Right atrium auricular region (tissue), 2 donors: Measurements from ENCODE around the gene TOR4A. TPM values are rescaled to one million over a fixed set of nuclear protein-coding genes. Genes with fewer than 3 reads are reported as not detected.

ENCODE experiments used
- DNase-seq: peaks from one replicate; pipeline ENCODE4 v3.0.0-alpha.2; 2019; ENCODE audit warnings: low spot score
- H3K27ac ChIP-seq, 2 donors: fragments of 200-600 bp; sonication (generic); 1 replicate in 1 of 2; 2 replicates in 1 of 2; pipeline ENCODE4 v1.5.1; 2016 to 2019
- H3K27me3 ChIP-seq, 2 donors: fragments of 200-600 bp; sonication (generic); one replicate each; pipeline versions ENCODE4 v1.5.1 to v1.6.0; 2017 to 2019
- H3K36me3 ChIP-seq: fragments of 200-600 bp; sonication (generic); one replicate; pipeline ENCODE4 v1.5.1; 2016
- H3K4me1 ChIP-seq, 2 donors: fragments of 200-600 bp; sonication (generic); one replicate each; pipeline versions ENCODE4 v1.5.1 to v1.6.0; 2017 to 2019
- H3K4me3 ChIP-seq, 2 donors: fragments of 200-600 bp; sonication (generic); 1 replicate in 1 of 2; 2 replicates in 1 of 2; pipeline ENCODE4 v1.5.1; 2017 to 2019; ENCODE audit warnings: mild to moderate bottlenecking in 1 of 2, moderate library complexity in 1 of 2
- H3K9me3 ChIP-seq, 2 donors: fragments of 200-600 bp; sonication (generic); one replicate each; pipeline ENCODE4 v1.5.1; 2019
- CTCF ChIP-seq, 2 donors: fragments of 200-600 bp; sonication (generic); IDR thresholded peaks; one replicate each; pipeline ENCODE4 v1.5.1; 2019; ENCODE audit warnings: antibody characterized with exemption in 2 of 2
- total RNA-seq, 2 donors: library from RNA; depleted of rRNA; stranded (reverse); fragments of >200 nt; gene quantifications; one replicate each; pipeline ENCODE4 v1.1.0, GENCODE V29; 2016

Gene TOR4A
- total RNA-seq, 2 donors from 2014 or later, result 9.4 to 16.8 TPM

GRCh38 chr9:137234055-137234697 lies 43.4 kb upstream of the TOR4A start:
- H3K4me3 ChIP-seq, result no peak overlapping the region
- H3K36me3 ChIP-seq, result no peaks in the 10 kb centered on the region
- peaks cover 3 to 4% of the 10 kb centered on the region in 2 donors for H3K27me3 ChIP-seq
- no peak overlapping the region for H3K27ac ChIP-seq
- TF ChIP-seq CTCF (IDR thresholded peaks at IDR 0.05), result no peak
- DNase-seq, result no peak
- peaks cover 0 to 38% of the 10 kb centered on the region in 2 donors for H3K4me1 ChIP-seq
- no peaks in the 10 kb centered on the region for H3K9me3 ChIP-seq

GRCh38 chr9:137234758-137235423 lies 42.6 kb upstream of the TOR4A start:
- peaks cover 0 to 45% of the 10 kb centered on the region in 2 donors for H3K4me1 ChIP-seq
- TF ChIP-seq CTCF (IDR thresholded peaks at IDR 0.05), result no peak
- H3K27me3 ChIP-seq, result peaks cover 0 to 4% of the 10 kb centered on the region in 2 donors
- H3K4me3 ChIP-seq, result no peak overlapping the region
- H3K9me3 ChIP-seq, result no peaks in the 10 kb centered on the region
- H3K27ac ChIP-seq, result no peak overlapping the region
- H3K36me3 ChIP-seq, result no peaks in the 10 kb centered on the region
- DNase-seq, result no peak

- Histone ChIP-seq H3K4me3 (peak overlapping the region in 1 of 2 donors; percentile 32), H3K27me3 (peaks cover 0 to under 1% of the 10 kb centered on the region in 2 donors), H3K36me3 (no peaks in the 10 kb centered on the region), H3K27ac (peak overlapping the region; percentile 12 to 23), H3K9me3 (no peaks in the 10 kb centered on the region), H3K4me1 (peaks cover 0 to 47% of the 10 kb centered on the region in 2 donors)
- no peak for TF ChIP-seq CTCF (IDR thresholded peaks at IDR 0.05)
- no peak for DNase-seq
Observed at GRCh38 chr9:137235424-137236237, 41.9 kb upstream of the TOR4A start.

GRCh38 chr9:137236238-137236935 lies 41.1 kb upstream of the TOR4A start:
- peak; percentile 86 for DNase-seq
- TF ChIP-seq CTCF (IDR thresholded peaks at IDR 0.05), result peak; percentile 100
- Histone ChIP-seq H3K4me3 (peak overlapping the region; percentile 0 to 32), H3K27ac (peak overlapping the region; percentile 12 to 43), H3K4me1 (peaks cover 0 to 47% of the 10 kb centered on the region in 2 donors), H3K36me3 (no peaks in the 10 kb centered on the region), H3K9me3 (no peaks in the 10 kb centered on the region), H3K27me3 (no peaks in the 10 kb centered on the region)

GRCh38 chr9:137236936-137237421 lies 40.5 kb upstream of the TOR4A start:
- DNase-seq, result no peak
- Histone ChIP-seq H3K9me3 (no peaks in the 10 kb centered on the region), H3K27ac (peak overlapping the region; percentile 12 to 43), H3K4me3 (peak overlapping the region; percentile 0 to 32), H3K27me3 (no peaks in the 10 kb centered on the region), H3K4me1 (peaks cover 0 to 50% of the 10 kb centered on the region in 2 donors), H3K36me3 (peaks cover 4% of the 10 kb centered on the region)
- no peak for TF ChIP-seq CTCF (IDR thresholded peaks at IDR 0.05)
